ENCODE data around the gene CHML.

DNA sequence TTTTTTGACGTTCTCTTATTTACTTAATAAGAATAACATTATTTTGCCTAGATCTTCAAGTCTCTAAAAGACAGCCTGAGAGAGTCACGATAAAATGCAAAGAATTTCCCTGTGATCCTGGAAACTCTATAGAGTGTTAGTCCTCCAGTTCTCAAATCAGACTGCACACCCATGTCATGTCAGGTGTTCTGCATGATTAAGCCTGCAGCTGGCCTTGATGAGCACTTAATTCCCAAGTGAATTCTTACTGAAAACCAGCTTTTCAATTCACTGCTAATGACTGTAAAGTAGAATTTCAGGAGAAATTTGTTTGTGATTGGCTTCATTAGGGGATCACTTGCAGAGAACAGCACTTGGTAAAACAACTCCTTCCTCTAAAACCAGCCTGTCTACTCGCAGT lies 41.9 kb downstream of the CHML start:
- TF ChIP-seq POLR2AphosphoS5 (IDR thresholded peaks at IDR 0.05; ENCODE audit: borderline replicate concordance, low read depth, low read length) (no peak), EZH2 (IDR thresholded peaks at IDR 0.05) (no peak), FOXP2 (optimal IDR thresholded peaks at IDR 0.05; ENCODE audit: control extremely low read depth, extremely low read length, insufficient read depth) (no peak)

Measured in SK-N-MC (cell line).